Endothelial cell of umbilical vein (primary cell): ENCODE measurements around the gene FHIT.

Source experiments
- TF ChIP-seq, protein P1 (sequence below), 2 donors: IDR thresholded peaks; 1 replicate in 1 of 2; 2 replicates in 1 of 2; pipeline ENCODE4 v1.5.1; 2011; ENCODE audit warnings: low read length in 2 of 2, mild to moderate bottlenecking in 2 of 2, moderate library complexity in 2 of 2, control low read depth in 1 of 2, inconsistent platforms in 1 of 2, low read depth in 1 of 2; ENCODE audit not compliant: insufficient read depth in 1 of 2; ENCODE audit errors: extremely low read depth in 1 of 2
- TF ChIP-seq, protein P2 (sequence below): IDR thresholded peaks from 2 replicates; pipeline ENCODE4 v1.6.1; 2011; ENCODE audit not compliant: insufficient read depth, insufficient read length

DNA sequence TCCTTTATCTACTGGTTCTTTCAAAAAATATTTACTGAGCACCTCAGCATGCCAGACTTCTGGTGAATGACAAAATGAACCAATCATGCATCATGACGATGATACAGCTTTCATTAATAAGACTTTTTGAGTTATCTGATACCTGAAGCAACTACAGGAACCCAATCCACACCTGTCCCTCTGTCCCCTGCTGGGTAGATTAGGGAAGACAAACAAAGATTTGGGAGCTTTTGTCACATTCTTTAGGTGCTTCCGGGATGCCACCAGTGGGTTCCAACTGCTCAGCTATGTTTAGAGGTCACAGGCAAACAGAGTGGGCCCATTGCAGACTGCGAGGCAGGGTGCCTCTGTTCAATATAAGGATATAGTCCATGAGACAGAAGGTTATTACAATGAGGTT is 1180.9 kb downstream of the FHIT start:
- TF ChIP-seq, protein P1, sequence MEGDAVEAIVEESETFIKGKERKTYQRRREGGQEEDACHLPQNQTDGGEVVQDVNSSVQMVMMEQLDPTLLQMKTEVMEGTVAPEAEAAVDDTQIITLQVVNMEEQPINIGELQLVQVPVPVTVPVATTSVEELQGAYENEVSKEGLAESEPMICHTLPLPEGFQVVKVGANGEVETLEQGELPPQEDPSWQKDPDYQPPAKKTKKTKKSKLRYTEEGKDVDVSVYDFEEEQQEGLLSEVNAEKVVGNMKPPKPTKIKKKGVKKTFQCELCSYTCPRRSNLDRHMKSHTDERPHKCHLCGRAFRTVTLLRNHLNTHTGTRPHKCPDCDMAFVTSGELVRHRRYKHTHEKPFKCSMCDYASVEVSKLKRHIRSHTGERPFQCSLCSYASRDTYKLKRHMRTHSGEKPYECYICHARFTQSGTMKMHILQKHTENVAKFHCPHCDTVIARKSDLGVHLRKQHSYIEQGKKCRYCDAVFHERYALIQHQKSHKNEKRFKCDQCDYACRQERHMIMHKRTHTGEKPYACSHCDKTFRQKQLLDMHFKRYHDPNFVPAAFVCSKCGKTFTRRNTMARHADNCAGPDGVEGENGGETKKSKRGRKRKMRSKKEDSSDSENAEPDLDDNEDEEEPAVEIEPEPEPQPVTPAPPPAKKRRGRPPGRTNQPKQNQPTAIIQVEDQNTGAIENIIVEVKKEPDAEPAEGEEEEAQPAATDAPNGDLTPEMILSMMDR (IDR thresholded peaks at IDR 0.05; ENCODE audit: extremely low read depth in 1 of 2, insufficient read depth in 1 of 2, low read depth in 1 of 2, low read length in 2 of 2), result no peak
- TF ChIP-seq, protein P2, sequence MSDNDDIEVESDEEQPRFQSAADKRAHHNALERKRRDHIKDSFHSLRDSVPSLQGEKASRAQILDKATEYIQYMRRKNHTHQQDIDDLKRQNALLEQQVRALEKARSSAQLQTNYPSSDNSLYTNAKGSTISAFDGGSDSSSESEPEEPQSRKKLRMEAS, result no peak
